Endothelial cell of umbilical vein (primary cell): ENCODE results near the gene MAP2K5. TPM values are rescaled to one million over a fixed set of nuclear protein-coding genes. Genes with fewer than 3 reads are reported as not detected.

Experiments used
- BruUV-seq: library from RNA; stranded (reverse); fragments of 400-500 nt; replicated peaks from 2 replicates; lab custom pipeline; 2021; lab: Mats Ljungman, UMichigan
- CTCF ChIA-PET: fragments of 300-600, 350-600 bp; sonication (Branson Sonifier 250); formaldehyde crosslinking; loops from one replicate; lab custom pipeline; 2021; ENCODE audit warnings: antibody characterized with exemption, inconsistent platforms; lab: Charles Lee
- POLR2A ChIA-PET: fragments of 300-600, 350-600 bp; sonication (Branson Sonifier 250); formaldehyde crosslinking; loops from one replicate; lab custom pipeline; 2021; ENCODE audit warnings: antibody characterized with exemption, inconsistent platforms; lab: Charles Lee
- DNase-seq: peaks from one replicate; pipeline ENCODE4 v3.0.0-alpha.2; 2011; ENCODE audit warnings: low read depth, low spot score
- FAIRE-seq: peaks from 2 replicates; lab custom pipeline; 2011; peaks lifted over from hg19 to GRCh38; lab: Jason Lieb, UNC
- H2AFZ ChIP-seq: 2 replicates; pipeline ENCODE4 v1.6.0; 2012; ENCODE audit warnings: low read depth, low read length, control low read depth, inconsistent platforms
- H3K27ac ChIP-seq: 2 replicates; pipeline ENCODE4 v1.5.1; 2011; ENCODE audit warnings: low read depth, mild to moderate bottlenecking, control low read depth, low read length, moderate library complexity; ENCODE audit not compliant: insufficient read depth
- H3K27me3 ChIP-seq, 2 experiments: 2 replicates each; pipeline versions ENCODE4 v1.6.0 to v1.6.1; 2011; ENCODE audit warnings: low read length in 2 of 2, mixed read lengths in 1 of 2; ENCODE audit not compliant: control insufficient read depth in 2 of 2, insufficient read depth in 2 of 2
- H3K36me3 ChIP-seq, 2 experiments: 2 replicates in 1 of 2; 3 replicates in 1 of 2; pipeline ENCODE4 v1.5.1; 2011; ENCODE audit warnings: low read length in 2 of 2, mild to moderate bottlenecking in 1 of 2, moderate library complexity in 1 of 2; ENCODE audit not compliant: control insufficient read depth in 2 of 2, insufficient read depth in 2 of 2; ENCODE audit errors: extremely low read depth in 1 of 2
- H3K4me1 ChIP-seq: 3 replicates; pipeline ENCODE4 v1.5.1; 2011; ENCODE audit warnings: mild to moderate bottlenecking, low read length; ENCODE audit not compliant: control insufficient read depth, insufficient read depth; ENCODE audit errors: extremely low read depth
- H3K4me2 ChIP-seq: 2 replicates; pipeline ENCODE4 v1.6.1; 2011; ENCODE audit warnings: low read length, control low read depth, mixed read lengths; ENCODE audit not compliant: insufficient read depth
- H3K4me3 ChIP-seq, 3 experiments: fragments of 200-600 bp in 1 of 3; sonication (generic), shearing (Covaris generic) in 1 of 3; replicated peaks in 1 of 3; 2 replicates each; pipeline ENCODE4 v1.5.1; 2011 to 2016; ENCODE audit warnings: control low read depth in 3 of 3, low read length in 3 of 3, mild to moderate bottlenecking in 2 of 3, inconsistent platforms in 1 of 3, low read depth in 1 of 3, moderate library complexity in 1 of 3; ENCODE audit not compliant: insufficient read depth in 1 of 3
- H3K79me2 ChIP-seq: 2 replicates; pipeline ENCODE4 v1.6.0; 2012; ENCODE audit warnings: low read length, inconsistent platforms; ENCODE audit not compliant: control insufficient read depth, insufficient read depth
- H3K9ac ChIP-seq: replicated peaks from 2 replicates; pipeline ENCODE3; 2011; ENCODE audit warnings: low read length, control low read depth; ENCODE audit not compliant: insufficient read depth; ENCODE audit errors: extremely low read depth
- H3K9me1 ChIP-seq: replicated peaks from 3 replicates; pipeline ENCODE4 v1.6.0; 2011; ENCODE audit warnings: mild to moderate bottlenecking, low read length; ENCODE audit not compliant: control insufficient read depth, insufficient read depth; ENCODE audit errors: extremely low read depth
- H3K9me3 ChIP-seq: replicated peaks from 2 replicates; pipeline ENCODE4 v1.5.1; 2012; ENCODE audit warnings: low read length, inconsistent platforms; ENCODE audit not compliant: control insufficient read depth, insufficient read depth
- H4K20me1 ChIP-seq: replicated peaks from 2 replicates; pipeline ENCODE3; 2011; ENCODE audit warnings: mild to moderate bottlenecking, low read length; ENCODE audit not compliant: control insufficient read depth, insufficient read depth; ENCODE audit errors: extremely low read depth
- CTCF ChIP-seq, 2 donors: IDR thresholded peaks; 1 replicate in 1 of 2; 2 replicates in 1 of 2; pipeline ENCODE4 v1.5.1; 2011; ENCODE audit warnings: low read length in 2 of 2, mild to moderate bottlenecking in 2 of 2, moderate library complexity in 2 of 2, control low read depth in 1 of 2, inconsistent platforms in 1 of 2, low read depth in 1 of 2; ENCODE audit not compliant: insufficient read depth in 1 of 2; ENCODE audit errors: extremely low read depth in 1 of 2
- FOS ChIP-seq: IDR thresholded peaks from 2 replicates; pipeline ENCODE4 v1.6.1; 2011; ENCODE audit warnings: mild to moderate bottlenecking, low read length, moderate library complexity, borderline replicate concordance; ENCODE audit not compliant: insufficient read depth
- JUN ChIP-seq: IDR thresholded peaks from 2 replicates; pipeline ENCODE4 v1.6.1; 2011; ENCODE audit warnings: borderline replicate concordance, low read depth; ENCODE audit not compliant: insufficient read length, insufficient read depth
- MAX ChIP-seq: IDR thresholded peaks from 2 replicates; pipeline ENCODE4 v1.6.1; 2011; ENCODE audit not compliant: insufficient read depth, insufficient read length
- MYC ChIP-seq: IDR thresholded peaks from one replicate; pipeline ENCODE4 v1.6.1; 2011; ENCODE audit warnings: mild to moderate bottlenecking, low read depth, low read length
- POLR2A ChIP-seq: IDR thresholded peaks from 2 replicates; pipeline ENCODE4 v1.6.1; 2012; ENCODE audit warnings: low read depth, mild to moderate bottlenecking, control low read depth, low read length
- dilution Hi-C: fragments of 300-500 bp; cut with MboI; formaldehyde crosslinking; loops from one replicate; pipeline ENCODE4 v1.15.0; 2019; ENCODE audit warnings: low sequenced_read_pairs; ENCODE audit not compliant: extremely low pct_ligation_motif_present
- intact Hi-C: fragments of 100-400 bp; cut with micrococcal nuclease; formaldehyde crosslinking; loops from one replicate; pipeline ENCODE4 v1.10.0; 2022
- polyA plus RNA-seq, 4 experiments: library from polyadenylated mRNA; depleted of rRNA in 3 of 4; stranded (reverse) in 3 of 4; unstranded in 1 of 4; fragments of >200 nt; gene quantifications; 2 replicates each; pipeline versions ENCODE4 v1.2.1 to v1.2.3, GENCODE V29; 2011 to 2012; ENCODE audit warnings: missing spikeins in 1 of 4
- total RNA-seq: library from RNA; stranded (reverse); gene quantifications from 2 replicates; pipeline ENCODE4 v1.2.3, GENCODE V29; 2021

Gene MAP2K5
- total and polyA plus RNA-seq, 2 donors (not counting 3 experiments of a cell fraction or from before 2014, with no cell fraction given) = 4.9 to 24.7 TPM

GRCh38 chr15:67838789-67839332 is 296.4 kb downstream of the MAP2K5 start:
- no TSS peak for BruUV-seq
- FAIRE-seq (no peak), DNase-seq (no peak)
- Histone ChIP-seq H3K4me2 (peak overlapping the region; percentile 72), H3K9me1 (no peaks in the 10 kb centered on the region), H4K20me1 (no peaks in the 10 kb centered on the region), H3K27me3 (peaks cover 31 to 36% of the 10 kb centered on the region in 2 experiments), H3K4me1 (peaks cover 35% of the 10 kb centered on the region), H3K9ac (no peak overlapping the region), H3K36me3 (no peaks in the 10 kb centered on the region), H3K79me2 (no peaks in the 10 kb centered on the region), H3K9me3 (no peaks in the 10 kb centered on the region), H3K27ac (no peak overlapping the region), H2AFZ (peak overlapping the region; percentile 17), H3K4me3 (no peak overlapping the region)
- POLR2A ChIA-PET = no interaction called here
- TF ChIP-seq MAX = no peak
- TF ChIP-seq POLR2A = no peak
- no peak for TF ChIP-seq JUN
- TF ChIP-seq FOS = no peak
- no peak for TF ChIP-seq MYC
- no peak for TF ChIP-seq CTCF (IDR thresholded peaks at IDR 0.05; ENCODE audit: extremely low read depth in 1 of 2, insufficient read depth in 1 of 2, low read depth in 1 of 2, low read length in 2 of 2)
- CTCF ChIA-PET = interaction anchor here (1.1 to 1.2 kb wide), 2 partner anchors 381 to 383 kb away, joined by 3 to 6 read pairs; no protein-coding TSS in a partner anchor
- dilution Hi-C loops (no loop called here), intact Hi-C loops (loop anchor here (5.0 kb wide), 1 partner anchor 452 kb away; no protein-coding TSS in a partner anchor)
